GM12878 (cell line): ENCODE results near the gene CDCP2.

Experiments
- CEBPB ChIP-seq, 2 experiments: fragments of 150-350 bp in 1 of 2; IDR thresholded peaks; 2 replicates each; pipeline ENCODE4 v1.6.1; 2012 to 2014; ENCODE audit warnings: low read depth in 2 of 2, low read length in 2 of 2, borderline replicate concordance in 1 of 2, inconsistent platforms in 1 of 2
- CTCF ChIP-seq, 3 experiments: IDR thresholded peaks in 2 of 3; conservative IDR thresholded peaks in 1 of 3; 2 replicates each; pipeline ENCODE4 v1.5.1; 2011; ENCODE audit warnings: low read depth in 3 of 3, low read length in 3 of 3, mild to moderate bottlenecking in 3 of 3, control low read depth in 2 of 3, moderate library complexity in 2 of 3, inconsistent platforms in 1 of 3, mixed read lengths in 1 of 3; ENCODE audit not compliant: control insufficient read depth in 2 of 3, insufficient read depth in 1 of 3; ENCODE audit errors: extremely low read depth in 1 of 3
- CUX1 ChIP-seq: IDR thresholded peaks from 2 replicates; pipeline ENCODE4 v1.6.1; 2012; ENCODE audit warnings: improper control_type of control experiment, low read depth, low read length; ENCODE audit not compliant: insufficient replicate concordance
- POLR2A ChIP-seq: IDR thresholded peaks from 2 replicates; pipeline ENCODE4 v1.6.1; 2011; ENCODE audit warnings: low read depth, mild to moderate bottlenecking, low read length

- no peak for TF ChIP-seq POLR2A
- TF ChIP-seq CUX1: no peak
- no peak for TF ChIP-seq CTCF (IDR thresholded peaks at IDR 0.05 in 2 of 3, conservative IDR thresholded peaks at IDR 0.05 in 1 of 3; ENCODE audit: control insufficient read depth in 2 of 3, extremely low read depth in 1 of 3, insufficient read depth in 1 of 3, low read depth in 3 of 3, low read length in 3 of 3)
- TF ChIP-seq CEBPB (IDR thresholded peaks at IDR 0.05; ENCODE audit: borderline replicate concordance in 1 of 2, low read depth in 2 of 2, low read length in 2 of 2): no peak
These were observed 25.1 kb downstream of the CDCP2 start for GRCh38 chr1:54127594-54128300.
